SIG-M5 (cell line): Measurements from ENCODE around the gene CCER1.

ENCODE experiments used
- DNase-seq: peaks from one replicate; lab custom pipeline; 2025; lab: John Stamatoyannopoulos, UW

The CCER1 gene

DNA sequence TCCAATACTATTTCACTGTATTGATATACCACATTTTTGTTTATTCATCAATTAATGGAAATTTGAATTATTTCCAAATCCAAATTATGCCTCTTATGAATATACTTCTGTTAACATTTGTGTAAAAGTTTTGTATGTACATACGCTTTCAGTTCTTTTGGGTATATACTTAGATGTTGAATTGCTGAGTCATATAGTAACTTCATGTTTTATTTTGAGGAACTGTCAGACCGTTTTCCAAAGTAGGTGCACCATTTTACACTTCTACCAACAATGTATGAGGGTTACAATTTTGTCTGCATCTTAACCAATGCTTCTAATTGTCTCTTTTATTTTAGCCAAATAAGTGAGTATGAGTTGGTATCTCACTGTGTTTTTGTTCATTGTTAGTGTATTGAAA lies 10.2 kb upstream of the CCER1 start:
- DNase-seq: no peak

DNA sequence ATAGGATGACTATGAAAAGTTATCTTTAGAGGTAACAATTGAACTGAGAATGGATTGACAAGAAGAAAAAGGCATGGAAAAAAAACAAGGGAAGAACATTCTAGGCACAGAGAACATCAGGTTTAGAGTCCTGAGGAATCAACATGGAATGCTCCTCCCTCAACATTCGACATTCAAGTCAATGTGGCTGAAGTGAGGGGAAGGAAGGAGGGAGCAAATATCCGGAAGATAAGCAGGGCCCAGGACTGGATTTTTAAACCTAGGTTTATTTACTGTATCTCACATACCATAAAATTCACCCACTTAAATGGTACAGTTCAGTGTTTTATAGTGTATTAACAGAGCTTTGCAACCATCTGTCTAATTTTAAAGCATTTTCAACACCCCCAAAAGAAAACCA lies 9.6 kb upstream of the CCER1 start:
- no peak for DNase-seq

DNA sequence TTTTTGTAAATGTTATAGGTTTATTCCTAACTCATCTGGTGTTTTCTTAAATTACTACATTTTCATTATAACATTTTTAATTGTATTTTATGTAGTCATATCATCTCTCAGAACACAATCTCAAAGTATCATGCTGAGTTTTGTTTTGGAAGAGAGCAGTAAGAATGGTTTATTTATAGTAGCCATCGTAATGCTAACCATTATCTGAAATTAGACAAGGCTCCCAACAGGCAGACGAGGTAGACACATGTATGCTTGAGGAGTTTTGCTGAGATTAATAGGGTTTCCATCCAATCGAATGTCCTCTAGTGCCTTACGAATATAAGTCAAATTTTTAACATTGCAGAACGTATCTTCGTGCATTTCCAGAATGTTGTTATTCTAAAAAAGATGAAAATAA lies 9.0 kb upstream of the CCER1 start:
- no peak for DNase-seq

DNA sequence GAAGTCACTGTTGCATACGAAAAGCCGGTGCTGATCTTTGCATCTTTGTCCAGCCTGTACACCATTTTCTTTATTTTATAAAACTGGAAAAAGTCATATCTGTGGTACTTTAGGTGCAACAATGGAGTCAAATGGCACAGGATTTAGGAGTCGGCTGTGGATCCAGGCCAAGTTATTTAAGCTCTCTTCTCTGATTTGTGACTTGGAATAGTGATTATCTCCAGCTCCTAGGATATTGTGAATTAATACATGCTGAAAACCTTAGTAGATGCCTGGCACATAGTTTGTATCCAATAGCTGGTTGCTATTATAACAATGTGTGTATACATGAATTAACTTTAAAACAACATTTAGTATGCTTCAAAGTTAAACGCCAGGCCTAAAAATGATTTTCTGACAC lies 6.2 kb upstream of the CCER1 start:
- no peak for DNase-seq

DNA sequence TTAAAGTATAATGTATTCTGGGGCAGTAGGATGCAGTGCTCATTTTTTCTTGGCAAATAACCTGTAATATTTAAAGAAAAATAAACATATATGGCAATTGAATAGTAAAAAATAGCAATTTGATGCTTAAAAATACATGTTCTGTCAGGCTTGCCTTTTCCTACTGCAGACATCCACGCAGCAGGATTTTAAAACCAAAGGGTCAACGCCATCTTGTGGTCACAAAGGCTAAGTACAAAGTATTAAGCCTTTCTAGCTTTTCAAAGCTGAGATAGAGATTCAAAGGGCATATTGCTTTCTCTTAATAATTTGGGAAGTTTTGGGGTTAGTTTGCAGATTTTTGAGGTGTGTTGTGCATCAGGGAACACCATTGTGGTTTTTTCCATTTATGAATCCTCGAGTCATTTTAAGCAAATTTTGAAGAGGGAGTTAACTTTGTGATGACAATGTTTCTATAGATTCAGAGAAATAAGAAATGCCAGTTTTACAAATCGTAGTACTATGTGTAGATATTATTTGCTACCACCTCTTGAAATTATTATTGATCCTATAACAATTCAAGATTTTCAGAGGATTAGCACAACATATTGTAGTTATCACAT lies 4.7 kb upstream of the CCER1 start:
- no peak for DNase-seq

DNA sequence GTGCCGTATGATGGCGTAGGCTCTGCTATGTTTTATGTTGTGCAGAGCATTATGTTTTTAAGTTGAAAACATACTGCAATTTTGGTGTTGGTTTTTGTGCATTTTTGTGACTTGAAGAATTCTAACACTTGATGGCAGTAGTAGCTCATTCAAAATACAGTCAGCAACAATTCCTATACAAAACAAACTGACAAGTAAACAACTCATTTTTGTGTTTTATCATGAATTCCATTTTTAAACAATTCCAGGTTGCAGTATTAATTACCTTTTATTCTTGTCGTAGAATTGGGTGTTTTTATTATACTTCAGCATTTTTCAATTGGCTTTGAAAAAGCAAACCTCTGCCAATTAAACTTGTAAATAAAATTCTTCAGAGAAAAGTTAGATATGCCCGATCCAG lies 4.1 kb upstream of the CCER1 start:
- DNase-seq: no peak

DNA sequence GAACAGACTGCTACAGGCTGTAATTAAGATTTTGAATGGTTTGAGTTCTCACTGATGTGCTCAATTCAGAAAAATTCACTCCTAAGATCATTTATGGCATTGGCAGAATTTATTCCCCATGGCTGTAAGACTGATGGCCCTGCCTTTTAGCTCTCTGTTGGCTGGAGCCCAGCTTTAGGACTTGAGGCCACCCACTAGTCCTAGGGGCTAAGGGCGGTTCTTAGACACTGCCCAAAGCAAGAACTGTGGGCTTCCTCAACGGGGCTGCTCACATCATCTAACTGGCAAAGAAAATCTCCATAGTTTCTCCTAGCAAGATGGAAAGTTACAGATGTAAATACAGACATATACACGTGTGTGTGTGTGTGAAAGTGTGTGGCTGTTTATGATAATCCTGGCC lies 3.4 kb upstream of the CCER1 start:
- DNase-seq: no peak

DNA sequence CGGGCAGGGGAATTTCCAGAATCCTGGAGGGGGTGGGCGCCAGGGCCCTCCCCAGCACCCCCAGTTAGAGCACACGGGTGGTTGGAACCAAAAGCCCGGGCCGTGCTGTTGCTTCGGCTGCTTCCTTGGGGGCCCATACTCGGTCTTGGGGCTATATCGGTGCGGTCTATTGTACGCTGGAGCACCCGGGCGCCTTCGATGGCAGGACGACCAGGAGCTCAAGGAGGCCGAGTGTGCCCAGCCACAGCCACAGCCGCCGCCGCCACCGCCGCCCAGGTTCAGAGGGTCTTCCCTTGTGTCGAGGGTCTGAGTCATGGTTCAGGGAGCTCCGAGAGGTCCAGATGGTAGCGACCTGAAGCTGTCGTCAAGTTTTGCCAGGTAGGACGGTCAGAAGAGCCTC lies 548 bp downstream of the CCER1 start:
- no peak for DNase-seq

DNA sequence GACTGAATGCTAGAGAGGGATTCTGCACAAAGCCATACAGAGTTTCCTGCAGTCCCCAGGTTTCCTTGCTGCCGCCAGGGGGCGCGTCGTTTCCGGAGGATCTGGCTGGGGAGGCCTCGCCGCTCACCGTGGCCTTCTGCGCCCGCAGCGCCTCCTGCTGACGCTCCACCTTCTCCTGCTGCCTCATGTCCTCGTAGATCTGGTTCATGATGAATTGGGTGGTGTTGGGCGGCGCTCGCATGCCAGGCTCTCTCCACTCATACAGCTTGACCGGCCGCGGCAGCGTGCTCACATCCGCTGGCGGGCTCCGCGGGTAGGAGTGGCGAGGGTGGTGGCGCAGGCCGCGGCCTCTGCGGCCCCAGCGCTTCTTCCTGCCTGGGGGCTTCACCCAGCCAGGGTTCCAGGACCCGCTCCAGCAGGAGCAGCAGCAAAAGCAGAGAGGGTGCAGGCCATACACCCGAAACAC lies 987 bp downstream of the CCER1 start:
- DNase-seq: no peak

DNA sequence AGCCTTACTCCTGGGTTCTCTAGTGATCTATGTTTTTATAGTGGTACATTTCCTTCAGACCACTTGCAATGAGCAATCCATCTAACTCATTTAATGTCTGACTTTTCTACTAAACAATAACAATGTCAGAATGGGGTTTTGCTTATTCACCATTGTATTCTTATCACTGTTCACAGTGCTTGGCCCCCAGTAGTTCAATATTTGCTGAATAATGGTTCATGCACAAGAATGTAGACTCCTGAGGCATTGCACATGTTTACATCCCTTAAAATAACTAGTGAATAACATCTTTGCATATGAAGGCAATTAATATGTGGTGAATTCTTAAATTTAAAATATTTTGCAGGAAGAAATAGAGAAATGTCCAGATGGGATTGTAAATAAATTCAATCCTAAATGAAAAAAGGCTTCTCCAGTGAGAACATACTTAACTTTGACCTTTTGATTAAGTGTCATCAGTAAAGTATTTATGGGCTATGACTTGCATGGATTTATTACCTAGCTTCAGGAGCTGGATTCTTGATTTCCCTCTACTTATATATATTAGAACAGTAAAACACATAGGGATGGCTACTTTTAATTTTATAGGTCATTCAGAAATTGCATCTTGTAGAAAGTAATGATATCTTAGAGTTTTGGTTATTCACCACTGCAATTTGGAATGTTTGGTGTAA lies 3.4 kb downstream of the CCER1 start:
- DNase-seq: no peak

DNA sequence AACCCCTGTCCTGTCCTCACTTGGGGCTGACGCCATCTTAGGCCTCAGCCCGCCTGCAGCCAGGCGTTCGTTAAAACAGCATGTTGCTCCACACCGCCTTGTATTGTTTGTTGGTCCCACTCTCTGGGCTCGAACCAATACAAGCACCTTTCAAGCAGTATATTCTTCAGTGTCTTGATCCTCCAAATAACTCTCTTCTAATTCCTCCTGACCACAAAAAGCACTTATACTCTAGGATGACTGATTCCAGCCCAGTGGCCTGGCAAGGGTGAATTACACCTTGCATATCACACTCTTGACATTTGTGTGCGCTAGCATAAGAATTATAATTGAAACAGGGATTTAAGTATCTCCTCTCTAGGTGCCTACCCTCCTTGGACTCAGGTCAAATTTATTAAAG lies 7.1 kb downstream of the CCER1 start:
- DNase-seq: no peak

DNA sequence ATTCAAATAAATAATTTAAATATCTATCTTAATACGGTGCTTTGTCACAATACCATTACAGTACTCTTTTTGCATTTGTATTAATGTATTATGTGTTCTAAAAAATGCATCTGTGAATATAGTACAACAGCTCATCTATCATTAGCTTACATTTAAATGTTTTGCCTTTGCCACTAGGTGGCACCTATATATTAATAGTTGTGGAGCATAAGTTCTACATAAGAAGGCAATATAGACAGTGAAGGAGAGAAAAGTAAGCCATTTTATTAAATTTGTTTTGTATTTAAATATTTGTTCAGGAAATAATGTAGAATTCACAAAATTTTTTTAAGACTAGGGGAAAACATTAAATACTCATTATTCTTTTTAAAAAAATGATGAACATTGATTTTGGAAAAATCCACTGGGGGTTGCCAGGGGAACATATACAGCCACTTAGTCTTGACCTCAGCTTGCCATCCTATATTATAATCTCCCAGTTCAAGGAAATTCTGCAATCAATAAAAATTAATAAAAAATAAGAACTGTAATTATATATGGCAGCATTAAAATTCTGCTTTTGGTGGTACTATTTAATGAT lies 9.8 kb downstream of the CCER1 start:
- DNase-seq: no peak

DNA sequence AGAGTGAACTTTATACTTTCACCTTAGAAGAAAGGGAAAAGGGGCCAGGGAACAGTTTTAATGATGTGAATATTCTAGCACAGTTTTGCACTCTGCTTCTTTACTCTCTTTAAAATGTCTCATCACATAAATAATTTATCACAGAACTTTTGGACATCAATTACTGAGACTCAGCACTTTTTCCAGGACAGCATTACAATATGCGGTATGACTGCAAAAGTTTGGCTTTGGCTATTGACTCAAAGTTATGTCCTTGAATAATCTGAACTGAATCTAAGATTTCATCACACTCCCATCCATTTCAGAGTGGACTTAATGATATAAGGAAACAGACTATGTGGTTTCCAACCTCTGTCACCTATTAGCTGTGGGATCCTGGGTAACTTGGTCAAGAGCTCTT lies 11.7 kb downstream of the CCER1 start:
- DNase-seq: no peak

DNA sequence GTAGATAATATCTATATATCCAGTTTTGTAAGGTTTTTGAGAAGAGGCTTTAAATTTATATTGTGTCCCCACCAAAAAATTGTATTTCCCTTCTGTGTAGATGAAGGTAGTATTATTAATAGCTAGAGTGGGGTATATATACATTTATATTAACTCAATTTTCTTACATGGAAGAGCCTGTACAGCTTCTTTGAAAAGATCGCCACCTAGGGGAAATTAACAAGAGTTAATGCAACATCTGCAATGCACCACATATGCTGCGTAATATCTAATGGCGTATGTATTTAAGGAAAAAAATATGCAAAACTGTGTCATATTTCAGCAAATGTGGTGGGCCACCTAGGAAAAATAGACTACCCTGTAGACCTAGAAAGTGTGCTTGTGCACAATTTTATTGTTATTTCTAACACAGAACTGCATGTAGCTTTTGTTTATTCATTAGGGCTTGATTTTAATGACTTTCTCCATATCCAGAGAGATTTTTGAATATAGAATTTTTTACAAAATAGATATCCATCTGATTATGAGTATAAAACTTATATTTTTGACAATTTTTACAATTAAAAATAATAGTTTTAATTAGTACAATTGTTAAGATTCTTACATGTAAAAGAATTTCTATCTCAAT lies 14.0 kb downstream of the CCER1 start:
- no peak for DNase-seq

DNA sequence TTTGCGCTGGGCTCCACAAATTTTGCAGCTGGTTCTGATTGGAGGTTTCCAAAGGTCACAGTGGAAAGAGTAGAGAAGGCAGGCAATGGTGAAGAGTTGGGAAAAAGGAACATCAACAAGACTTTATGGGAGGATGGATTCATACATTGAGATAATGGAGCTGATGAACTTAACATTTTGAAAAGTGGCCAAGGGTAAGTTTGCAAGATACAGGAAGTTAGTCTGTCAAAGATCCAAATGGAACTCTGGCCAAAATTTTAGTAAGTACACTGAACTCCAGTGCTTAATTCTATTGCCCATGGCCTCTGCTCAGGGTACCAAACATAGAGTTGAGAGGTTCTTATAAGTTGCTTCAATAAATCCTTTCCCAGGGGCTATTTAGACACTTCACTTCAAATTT lies 15.6 kb downstream of the CCER1 start:
- DNase-seq: no peak

DNA sequence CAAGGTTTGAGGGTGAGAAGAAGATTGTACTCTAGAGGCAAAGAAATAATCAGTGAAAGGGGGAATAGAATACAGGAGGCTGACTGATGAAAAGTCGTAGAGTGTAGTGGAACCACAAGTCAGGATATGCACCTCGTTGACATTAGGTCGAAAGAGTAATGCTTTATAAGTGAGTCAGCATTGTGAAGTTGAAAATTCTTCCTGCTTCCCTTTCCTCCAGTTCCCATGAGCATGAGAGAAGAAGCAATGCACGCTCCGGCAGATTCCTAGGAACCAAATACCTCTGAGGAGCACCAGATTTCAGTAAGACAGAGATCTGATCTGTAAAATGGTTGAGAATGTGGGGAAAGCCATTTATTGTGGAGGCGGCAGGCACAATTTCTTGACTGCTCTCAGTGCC lies 16.5 kb downstream of the CCER1 start:
- DNase-seq: no peak

DNA sequence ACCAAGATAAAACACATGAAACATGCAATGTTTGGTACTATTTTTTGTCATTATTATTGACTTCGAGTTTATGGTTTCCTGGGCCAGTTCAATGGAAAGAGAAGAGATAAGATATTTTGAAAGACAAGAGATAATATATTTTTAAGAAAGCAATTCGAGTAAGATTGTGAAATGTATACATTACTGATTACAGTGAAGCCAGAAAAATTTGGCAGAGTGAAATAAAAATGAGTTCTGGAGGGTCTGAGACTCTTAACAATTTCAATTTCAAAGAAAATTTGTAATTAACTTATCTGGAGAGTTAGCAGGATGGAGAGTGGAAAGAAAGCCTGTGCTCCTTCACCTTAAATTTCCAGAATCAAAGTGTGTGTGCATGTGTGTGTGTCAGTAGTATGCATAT lies 17.3 kb downstream of the CCER1 start:
- no peak for DNase-seq

DNA sequence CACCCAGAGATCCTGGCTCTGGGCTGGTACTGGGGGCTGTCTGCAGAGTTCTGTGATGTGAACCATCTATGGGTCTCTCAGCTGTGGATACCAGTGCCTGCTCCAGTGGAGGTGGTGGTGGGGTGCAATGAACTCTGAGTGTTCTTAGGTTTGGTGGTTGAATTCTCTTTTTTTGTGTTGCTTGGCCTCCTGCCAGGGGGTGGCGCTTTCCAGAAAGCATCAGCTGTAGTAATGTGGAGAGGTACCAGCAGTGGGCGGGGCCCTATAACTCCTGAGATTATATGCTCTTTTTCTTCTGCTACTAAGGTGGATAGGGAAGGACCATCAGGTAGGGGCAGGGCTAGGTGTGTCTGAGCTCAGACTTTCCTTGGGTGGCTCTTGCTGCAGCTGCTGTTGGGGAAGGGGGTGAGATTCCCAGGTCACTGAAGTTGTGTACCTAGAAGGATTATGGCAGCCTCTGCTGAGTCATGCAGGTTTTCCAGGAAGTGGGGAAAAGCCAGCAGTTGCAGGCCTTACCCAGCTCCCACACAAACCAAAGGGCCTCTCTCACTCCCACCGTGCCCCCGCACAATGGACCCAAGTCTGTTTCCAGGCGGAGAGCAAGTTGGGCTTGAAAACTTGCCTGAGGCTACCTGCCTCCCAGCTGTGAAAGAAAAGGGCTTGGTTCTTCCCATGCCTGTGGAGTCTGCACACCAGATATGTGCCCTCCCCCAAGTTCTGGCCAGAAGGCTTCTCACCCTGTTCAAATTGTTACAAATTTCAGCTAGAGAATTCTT lies 18.6 kb downstream of the CCER1 start:
- no peak for DNase-seq

DNA sequence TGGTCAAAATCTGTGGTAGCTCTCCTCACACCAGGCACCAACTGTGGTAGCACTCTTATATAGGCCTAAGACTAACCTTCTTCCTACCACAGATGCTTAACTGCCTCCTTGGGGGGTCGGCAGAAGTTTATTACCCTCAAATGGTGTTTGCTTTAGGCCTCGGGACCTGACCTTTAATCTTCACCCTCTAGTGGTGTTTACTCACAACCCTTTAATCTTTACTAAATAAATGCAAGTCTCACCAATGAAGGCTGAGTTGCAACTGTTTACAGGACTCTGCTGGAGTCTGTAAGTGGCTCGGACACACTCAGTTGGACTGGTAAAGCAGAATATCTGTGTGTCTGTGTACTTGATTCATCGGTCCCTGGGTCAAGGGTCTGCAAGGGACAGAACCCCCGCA lies 29.4 kb downstream of the CCER1 start:
- DNase-seq: no peak

DNA sequence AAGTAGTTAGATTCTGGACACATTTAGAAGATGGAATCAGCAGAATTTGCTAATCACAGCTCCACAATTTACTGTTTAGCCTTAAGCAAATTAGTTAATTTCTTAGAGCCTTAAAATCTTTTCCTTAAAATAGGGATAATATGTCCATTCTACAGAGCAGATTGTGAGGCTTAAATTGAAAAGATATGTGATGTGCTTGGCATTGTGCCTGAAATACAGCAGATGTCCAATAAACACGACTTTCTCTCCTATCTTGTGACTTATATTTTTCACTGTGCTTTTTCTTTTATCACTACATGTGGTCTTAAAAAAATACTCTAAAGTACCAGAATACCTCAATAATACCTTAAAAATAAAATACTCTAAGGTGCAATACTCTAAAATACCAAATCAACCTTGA lies 30.6 kb downstream of the CCER1 start:
- no peak for DNase-seq

DNA sequence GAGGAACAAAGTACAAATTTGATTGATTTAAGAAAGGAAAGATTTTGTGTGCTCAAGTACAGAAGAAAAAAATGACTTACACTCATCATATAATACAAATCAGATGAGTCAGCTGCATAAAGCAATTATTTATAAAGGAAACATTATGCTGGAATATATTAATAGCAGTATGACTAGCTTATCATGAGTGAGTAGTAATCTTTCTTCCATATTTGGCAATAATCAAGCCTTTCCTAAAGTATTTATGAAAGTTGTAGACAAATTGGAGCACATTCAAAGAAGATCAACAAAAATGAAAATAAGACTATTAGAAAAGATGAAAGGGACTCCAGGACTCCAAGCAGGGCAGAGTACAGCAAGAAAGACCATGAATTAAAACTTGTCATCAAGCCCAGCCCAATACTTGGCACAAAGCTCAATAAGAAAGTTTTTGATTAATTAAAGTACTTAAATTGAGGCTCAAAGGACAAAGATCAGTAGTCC lies 32.8 kb downstream of the CCER1 start:
- DNase-seq: no peak

DNA sequence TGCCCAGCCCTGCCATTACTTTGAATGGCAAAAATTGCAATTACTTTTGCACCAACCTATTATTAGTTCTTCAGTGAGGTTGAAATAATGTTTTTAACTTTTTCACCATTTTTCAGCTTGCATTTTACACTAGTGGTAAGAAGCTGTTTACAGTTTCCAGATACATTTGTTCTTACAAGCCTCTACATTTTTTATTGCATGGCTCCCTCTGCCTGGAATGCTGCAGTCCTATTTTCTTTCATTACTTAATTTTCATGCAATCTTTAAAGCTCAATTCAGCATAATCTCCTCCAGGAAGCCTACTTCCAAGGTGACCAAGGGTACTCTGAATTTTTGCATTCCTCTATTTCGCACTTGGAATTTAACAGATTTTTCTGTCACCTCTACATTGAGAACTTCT lies 33.4 kb downstream of the CCER1 start:
- no peak for DNase-seq

DNA sequence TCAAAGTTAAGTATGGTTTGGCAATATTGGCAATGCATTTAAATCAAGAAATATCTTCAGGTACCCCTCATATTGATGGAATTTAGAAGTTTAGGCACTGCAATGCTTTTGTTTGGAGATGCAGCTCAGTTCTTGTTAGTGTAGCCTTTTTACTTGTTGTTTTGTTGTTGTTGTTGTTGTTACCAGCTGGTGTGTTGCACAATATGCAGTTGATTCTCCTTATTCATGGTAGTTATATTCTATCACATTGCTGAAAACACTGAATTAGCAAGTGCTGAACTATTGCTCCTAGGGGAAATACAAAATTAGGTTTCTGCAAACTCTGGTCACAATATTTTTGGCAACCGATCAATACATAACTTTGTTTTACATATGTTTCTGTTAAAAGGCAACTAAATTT lies 34.8 kb downstream of the CCER1 start:
- DNase-seq: no peak
